D721Med (cell line): ENCODE measurements around the gene STRN4.

Experiments used
- DNase-seq: peaks from one replicate; pipeline ENCODE4 v3.0.0; 2011; ENCODE audit warnings: low spot score; ENCODE audit not compliant: insufficient read length
- FAIRE-seq: peaks from 2 replicates; lab custom pipeline; 2011; peaks lifted over from hg19 to GRCh38; lab: Jason Lieb, UNC
- TF ChIP-seq, protein P1 (sequence below): IDR thresholded peaks from 2 replicates; pipeline ENCODE4 v1.5.1; 2012; ENCODE audit warnings: mild to moderate bottlenecking, control low read depth; ENCODE audit not compliant: insufficient read depth; ENCODE audit errors: missing control alignments

STRN4 gene

DNA sequence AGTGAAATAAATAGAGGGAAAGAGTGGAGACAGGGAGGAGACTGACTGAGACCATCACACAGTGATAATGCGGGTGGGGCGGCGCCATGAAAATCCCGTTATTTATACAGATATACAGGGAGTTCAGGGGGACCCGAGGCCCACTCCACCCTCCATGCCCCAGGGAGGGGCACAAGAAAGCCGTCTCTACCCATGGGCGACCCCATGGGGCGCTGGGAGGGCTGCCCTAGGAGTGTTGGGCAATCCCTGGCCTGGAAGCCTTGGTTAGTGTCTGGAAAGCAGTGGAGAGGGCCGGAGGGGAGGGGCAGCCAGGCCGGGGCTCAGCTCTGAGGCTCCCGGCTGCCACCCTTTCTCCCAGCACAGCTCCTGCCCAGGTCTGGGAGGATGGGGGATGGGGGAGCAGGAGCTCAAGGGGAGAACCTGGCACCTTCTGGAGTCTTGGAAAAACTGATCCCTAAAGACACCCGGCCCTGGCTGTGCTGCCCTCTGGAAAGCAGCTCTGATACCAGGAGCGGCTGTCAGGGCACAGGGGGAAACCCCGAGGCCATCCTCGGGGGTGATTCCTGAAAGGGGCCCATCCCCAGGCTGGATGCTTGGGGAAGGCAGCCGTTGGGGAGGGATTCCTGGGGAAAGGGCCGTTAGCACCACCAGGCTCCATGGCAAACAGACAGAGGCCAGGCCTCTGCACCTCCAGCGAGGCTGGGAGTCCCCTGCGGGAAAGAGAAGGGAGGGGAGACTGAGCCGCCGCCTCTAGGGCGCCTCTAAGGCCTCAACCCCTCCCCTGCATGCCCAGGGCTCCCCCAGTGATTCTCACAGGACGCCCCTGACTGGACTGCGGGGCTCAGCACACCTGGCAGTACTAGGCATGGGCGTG is 26.4 kb downstream of the STRN4 start:
- TF ChIP-seq, protein P1, sequence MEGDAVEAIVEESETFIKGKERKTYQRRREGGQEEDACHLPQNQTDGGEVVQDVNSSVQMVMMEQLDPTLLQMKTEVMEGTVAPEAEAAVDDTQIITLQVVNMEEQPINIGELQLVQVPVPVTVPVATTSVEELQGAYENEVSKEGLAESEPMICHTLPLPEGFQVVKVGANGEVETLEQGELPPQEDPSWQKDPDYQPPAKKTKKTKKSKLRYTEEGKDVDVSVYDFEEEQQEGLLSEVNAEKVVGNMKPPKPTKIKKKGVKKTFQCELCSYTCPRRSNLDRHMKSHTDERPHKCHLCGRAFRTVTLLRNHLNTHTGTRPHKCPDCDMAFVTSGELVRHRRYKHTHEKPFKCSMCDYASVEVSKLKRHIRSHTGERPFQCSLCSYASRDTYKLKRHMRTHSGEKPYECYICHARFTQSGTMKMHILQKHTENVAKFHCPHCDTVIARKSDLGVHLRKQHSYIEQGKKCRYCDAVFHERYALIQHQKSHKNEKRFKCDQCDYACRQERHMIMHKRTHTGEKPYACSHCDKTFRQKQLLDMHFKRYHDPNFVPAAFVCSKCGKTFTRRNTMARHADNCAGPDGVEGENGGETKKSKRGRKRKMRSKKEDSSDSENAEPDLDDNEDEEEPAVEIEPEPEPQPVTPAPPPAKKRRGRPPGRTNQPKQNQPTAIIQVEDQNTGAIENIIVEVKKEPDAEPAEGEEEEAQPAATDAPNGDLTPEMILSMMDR: no peak
- FAIRE-seq: no peak
- no peak for DNase-seq

DNA sequence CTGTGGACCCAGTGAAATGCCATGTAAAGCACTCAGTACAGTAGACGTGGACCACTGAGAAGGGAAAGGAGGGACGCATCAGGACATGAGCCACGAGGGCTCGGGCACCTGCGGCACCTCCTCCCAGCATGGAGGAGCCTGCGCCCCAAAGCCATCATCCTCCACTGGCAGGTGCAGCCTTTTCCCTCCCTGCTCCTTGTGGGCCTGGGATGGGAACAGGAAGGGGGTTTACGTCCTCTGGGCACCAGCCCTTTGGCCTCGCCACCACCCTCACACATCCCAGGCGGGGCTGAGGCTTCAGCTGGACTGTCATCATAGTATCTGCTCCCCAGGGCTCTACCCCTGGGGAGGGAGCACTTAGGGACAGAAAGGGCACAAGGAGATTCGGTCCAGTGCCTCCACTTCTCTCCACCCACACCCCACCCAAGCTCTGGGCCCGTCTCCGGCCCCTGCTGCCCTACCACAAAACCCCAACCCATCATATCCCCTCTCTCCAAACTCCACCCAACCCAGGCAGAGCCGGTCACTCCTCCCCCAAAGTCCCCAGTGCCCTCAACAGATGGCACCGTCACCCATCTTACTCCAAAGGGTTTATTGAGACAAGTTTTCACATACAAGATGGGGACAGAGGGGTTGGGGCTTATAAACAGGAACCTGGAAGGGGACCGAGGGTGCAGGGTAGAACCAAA is 27.2 kb downstream of the STRN4 start:
- DNase-seq (no peak), FAIRE-seq (no peak)
- TF ChIP-seq, protein P1: no peak

DNA sequence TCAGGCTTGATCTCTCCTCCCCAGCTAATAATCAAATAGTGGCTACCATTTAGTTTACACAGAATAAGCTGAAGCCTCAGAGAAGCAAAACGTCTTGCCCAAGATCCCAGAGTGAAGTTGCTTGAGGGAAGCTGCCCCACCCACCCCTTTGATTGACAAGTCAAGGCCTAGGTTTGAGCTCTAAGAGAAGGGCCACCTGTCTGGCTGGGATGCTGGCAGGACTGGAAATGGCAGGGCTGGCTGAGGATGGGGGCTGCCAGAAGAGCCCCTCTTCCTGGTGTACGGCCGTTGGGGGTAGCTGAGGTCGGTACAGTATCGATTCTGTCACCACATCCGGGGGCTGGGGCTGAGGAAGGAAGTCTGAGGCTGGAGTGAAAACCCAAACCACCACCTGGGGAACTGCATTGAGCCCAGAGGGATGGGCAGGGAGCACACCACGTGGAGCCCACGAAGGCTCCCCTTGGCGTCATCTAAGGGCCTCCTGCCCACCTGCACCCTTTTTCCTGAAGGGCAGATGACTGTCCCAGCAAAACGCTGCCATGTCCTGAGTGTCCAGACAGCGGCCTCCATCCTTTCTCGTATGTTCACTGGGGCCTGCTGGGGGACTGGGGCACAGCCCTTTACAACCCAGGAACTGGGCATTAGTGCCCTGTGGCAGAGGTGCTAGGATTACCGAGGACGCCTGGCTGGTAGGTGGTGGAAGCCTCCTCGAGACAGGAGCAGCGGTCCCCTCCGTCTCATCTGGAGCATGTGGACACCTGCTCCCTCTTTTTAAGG is 27.9 kb downstream of the STRN4 start:
- TF ChIP-seq, protein P1: no peak
- no peak for FAIRE-seq
- DNase-seq: no peak

DNA sequence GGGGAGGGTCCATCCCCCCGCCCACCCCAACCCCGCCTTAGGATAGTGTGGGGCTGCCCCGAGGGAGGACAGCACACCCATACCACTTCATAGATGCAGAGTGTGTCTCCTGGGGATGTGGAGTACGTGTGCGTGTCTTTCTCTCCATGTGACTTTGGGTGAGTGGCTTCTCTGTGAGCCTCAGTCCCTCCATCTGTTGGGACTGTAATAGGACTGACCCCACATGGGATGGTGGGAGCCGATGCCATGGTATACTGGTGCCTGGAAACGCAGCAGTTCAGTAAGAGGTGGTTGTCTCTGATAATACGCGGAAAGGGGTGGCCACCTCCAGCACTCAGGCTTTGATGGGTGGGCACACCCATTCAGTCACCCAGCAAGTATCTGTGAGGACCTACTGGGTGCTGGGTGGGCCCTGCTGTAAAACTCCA is 28.5 kb downstream of the STRN4 start:
- FAIRE-seq (no peak), DNase-seq (no peak)
- TF ChIP-seq, protein P1: no peak

DNA sequence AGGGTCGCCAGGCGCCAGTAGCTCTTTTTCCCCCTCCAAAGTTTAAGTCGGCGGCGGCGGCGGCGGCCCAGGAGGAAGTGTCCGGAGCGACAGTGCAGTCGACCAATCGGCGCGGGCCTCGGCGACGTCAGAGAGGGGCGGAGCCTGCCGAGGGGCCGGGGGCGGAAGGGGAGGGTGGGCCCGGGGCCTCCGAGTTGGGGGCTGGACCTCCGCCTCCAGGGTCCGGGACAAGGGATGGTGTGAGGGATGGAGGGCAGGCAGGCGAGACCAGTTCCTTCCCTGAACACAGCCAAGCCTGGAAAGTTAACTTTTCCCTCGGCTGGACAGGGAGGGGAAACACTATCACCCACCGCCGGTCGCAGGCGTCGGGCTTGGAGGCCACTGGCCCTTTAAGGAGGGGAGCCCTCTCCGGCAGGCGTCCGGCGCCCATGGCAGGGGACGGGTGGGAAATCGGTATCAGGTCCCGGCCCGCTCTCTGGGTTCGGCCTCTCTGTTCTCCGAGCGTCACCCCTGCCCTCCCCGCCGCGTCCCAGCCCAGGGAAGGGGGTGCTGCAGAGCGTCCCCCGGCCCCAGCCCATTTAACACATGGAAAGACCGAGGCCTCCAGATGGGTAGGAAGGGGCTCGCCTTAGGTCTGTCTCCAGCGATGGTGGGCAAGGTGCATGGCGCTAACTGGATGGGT is 29.1 kb downstream of the STRN4 start, which contains the start of gene PRKD2:
Gene PRKD2, minus strand, starts transcription at position 81 of the 682 bp plus-strand sequence. CDS start 744 bp downstream, outside the sequence.
- FAIRE-seq (no peak), DNase-seq (peak; percentile 96)
- TF ChIP-seq, protein P1: no peak

DNA sequence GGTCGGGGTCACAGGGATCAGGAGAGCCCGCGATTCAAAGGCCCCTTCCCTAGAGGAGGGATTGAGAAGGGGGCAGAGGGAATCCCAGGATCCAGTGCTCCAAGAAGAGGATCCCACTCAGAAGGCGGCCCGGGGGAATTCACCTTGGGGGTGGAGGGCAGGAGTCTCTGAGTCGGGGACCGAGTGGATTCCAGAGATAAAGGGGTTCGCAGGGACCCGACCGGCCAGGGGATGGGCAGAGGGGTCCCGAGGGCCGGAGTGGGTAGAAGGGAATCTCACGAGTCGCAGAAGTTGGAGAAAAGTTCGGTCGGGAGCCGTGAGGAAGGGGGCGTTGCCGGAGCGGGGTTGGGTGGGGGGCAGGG is 29.6 kb downstream of the STRN4 start:
- DNase-seq: no peak
- FAIRE-seq: no peak
- TF ChIP-seq, protein P1: no peak
